RWPE2 (cell line): ENCODE data around the gene SH3PXD2A.
A peak's percentile ranks its signal among the peaks of the same experiment; 100 is the strongest.

ENCODE experiments used
- ATAC-seq: fragments of 200-7000 bp; cut with Tn5 transposase; 3 replicates; pipeline ENCODE4 v1.9.1; 2021; ENCODE audit warnings: low read depth
- DNase-seq: peaks from one replicate; pipeline ENCODE4 v3.0.0-alpha.2; 2020; ENCODE audit warnings: low spot score
- H3K27ac ChIP-seq: fragments of 450-650 bp; 2 replicates; pipeline ENCODE4 v1.5.1; 2017; ENCODE audit warnings: mild to moderate bottlenecking; ENCODE audit not compliant: poor library complexity, severe bottlenecking
- H3K27me3 ChIP-seq: fragments of 250-450 bp; sonication (Bioruptor Pico); 2 replicates; pipeline ENCODE4 v1.5.1; 2021; ENCODE audit warnings: mild to moderate bottlenecking, moderate library complexity; ENCODE audit not compliant: insufficient read depth, poor library complexity, severe bottlenecking
- H3K36me3 ChIP-seq: fragments of 250-450 bp; sonication (Bioruptor Pico); 2 replicates; pipeline ENCODE4 v1.5.1; 2020; ENCODE audit warnings: low read depth, mild to moderate bottlenecking, moderate library complexity
- H3K4me1 ChIP-seq: fragments of 250-450 bp; sonication (Bioruptor Pico); 2 replicates; pipeline ENCODE4 v1.5.1; 2021; ENCODE audit warnings: mild to moderate bottlenecking, moderate library complexity; ENCODE audit not compliant: insufficient read depth, poor library complexity, severe bottlenecking
- H3K4me3 ChIP-seq: fragments of 250-450 bp; sonication (Bioruptor Pico); 2 replicates; pipeline ENCODE4 v1.5.1; 2021; ENCODE audit warnings: mild to moderate bottlenecking, moderate library complexity; ENCODE audit not compliant: severe bottlenecking
- H3K9me3 ChIP-seq: fragments of 250-450 bp; sonication (Bioruptor Pico); 2 replicates; pipeline ENCODE4 v1.5.1; 2021; ENCODE audit warnings: mild to moderate bottlenecking, moderate library complexity; ENCODE audit not compliant: severe bottlenecking
- TF ChIP-seq, protein P1 (sequence below): fragments of 450-650 bp; IDR thresholded peaks from one replicate; pipeline ENCODE4 v1.5.1; 2017; ENCODE audit warnings: mild to moderate bottlenecking, moderate library complexity; ENCODE audit not compliant: poor library complexity, severe bottlenecking

Gene SH3PXD2A

GRCh38 chr10:103605359-103606096, 249.8 kb downstream of the SH3PXD2A start:
- Histone ChIP-seq H3K4me3 (no peak overlapping the region), H3K27ac (no peak overlapping the region), H3K9me3 (no peaks in the 10 kb centered on the region), H3K27me3 (no peaks in the 10 kb centered on the region), H3K36me3 (peaks cover 49% of the 10 kb centered on the region), H3K4me1 (no peaks in the 10 kb centered on the region)
- peak; percentile 15; the same call in 1 of the 3 replicates for ATAC-seq
- TF ChIP-seq, protein P1, sequence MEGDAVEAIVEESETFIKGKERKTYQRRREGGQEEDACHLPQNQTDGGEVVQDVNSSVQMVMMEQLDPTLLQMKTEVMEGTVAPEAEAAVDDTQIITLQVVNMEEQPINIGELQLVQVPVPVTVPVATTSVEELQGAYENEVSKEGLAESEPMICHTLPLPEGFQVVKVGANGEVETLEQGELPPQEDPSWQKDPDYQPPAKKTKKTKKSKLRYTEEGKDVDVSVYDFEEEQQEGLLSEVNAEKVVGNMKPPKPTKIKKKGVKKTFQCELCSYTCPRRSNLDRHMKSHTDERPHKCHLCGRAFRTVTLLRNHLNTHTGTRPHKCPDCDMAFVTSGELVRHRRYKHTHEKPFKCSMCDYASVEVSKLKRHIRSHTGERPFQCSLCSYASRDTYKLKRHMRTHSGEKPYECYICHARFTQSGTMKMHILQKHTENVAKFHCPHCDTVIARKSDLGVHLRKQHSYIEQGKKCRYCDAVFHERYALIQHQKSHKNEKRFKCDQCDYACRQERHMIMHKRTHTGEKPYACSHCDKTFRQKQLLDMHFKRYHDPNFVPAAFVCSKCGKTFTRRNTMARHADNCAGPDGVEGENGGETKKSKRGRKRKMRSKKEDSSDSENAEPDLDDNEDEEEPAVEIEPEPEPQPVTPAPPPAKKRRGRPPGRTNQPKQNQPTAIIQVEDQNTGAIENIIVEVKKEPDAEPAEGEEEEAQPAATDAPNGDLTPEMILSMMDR, result peak; percentile 68
- no peak for DNase-seq

DNA sequence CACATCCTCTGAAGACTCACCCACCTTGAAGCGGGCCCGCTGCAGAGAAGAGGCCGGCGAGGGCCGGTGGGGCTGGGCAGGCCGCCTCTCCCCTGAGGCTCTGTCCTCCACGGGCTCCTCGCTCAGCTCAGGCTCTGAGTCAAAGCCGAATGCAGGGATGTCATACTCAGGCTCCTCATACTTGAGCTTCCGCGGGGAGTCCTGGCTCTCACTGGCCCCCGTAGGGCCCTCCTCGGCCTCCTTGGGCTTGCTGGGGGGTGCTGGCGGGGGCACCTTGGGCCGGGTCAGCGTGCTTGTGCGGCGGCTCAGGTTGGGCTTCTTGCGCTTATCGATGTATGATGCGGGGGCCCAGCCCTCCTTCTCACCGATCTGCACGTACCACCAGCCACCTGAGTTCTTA, 252.0 kb downstream of the SH3PXD2A start:
- Histone ChIP-seq H3K27ac (no peak overlapping the region), H3K36me3 (peaks cover 38% of the 10 kb centered on the region), H3K4me1 (no peaks in the 10 kb centered on the region), H3K4me3 (no peak overlapping the region), H3K27me3 (no peaks in the 10 kb centered on the region), H3K9me3 (no peaks in the 10 kb centered on the region)
- DNase-seq (no peak), ATAC-seq (no peak)
- TF ChIP-seq, protein P1, result no peak

DNA sequence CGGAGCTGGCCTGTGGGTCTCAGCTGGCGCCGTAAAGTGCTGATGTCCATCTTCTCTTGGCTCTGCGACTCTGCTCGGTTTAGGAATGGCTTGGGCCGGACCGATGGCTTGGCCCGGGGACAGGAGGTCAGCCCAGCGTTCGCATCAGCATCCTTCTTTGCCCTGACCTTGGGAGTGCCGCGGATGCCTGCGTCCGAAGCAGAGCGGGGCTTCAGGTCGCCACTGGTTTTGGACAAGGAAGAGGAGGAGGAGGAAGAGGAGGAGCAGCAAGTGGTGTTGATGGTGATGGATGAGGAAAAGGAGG, 252.6 kb downstream of the SH3PXD2A start:
- no peak for DNase-seq
- Histone ChIP-seq H3K4me1 (no peaks in the 10 kb centered on the region), H3K9me3 (no peaks in the 10 kb centered on the region), H3K36me3 (peaks cover 38% of the 10 kb centered on the region), H3K4me3 (no peak overlapping the region), H3K27me3 (no peaks in the 10 kb centered on the region), H3K27ac (no peak overlapping the region)
- no peak for ATAC-seq
- TF ChIP-seq, protein P1, result no peak

DNA sequence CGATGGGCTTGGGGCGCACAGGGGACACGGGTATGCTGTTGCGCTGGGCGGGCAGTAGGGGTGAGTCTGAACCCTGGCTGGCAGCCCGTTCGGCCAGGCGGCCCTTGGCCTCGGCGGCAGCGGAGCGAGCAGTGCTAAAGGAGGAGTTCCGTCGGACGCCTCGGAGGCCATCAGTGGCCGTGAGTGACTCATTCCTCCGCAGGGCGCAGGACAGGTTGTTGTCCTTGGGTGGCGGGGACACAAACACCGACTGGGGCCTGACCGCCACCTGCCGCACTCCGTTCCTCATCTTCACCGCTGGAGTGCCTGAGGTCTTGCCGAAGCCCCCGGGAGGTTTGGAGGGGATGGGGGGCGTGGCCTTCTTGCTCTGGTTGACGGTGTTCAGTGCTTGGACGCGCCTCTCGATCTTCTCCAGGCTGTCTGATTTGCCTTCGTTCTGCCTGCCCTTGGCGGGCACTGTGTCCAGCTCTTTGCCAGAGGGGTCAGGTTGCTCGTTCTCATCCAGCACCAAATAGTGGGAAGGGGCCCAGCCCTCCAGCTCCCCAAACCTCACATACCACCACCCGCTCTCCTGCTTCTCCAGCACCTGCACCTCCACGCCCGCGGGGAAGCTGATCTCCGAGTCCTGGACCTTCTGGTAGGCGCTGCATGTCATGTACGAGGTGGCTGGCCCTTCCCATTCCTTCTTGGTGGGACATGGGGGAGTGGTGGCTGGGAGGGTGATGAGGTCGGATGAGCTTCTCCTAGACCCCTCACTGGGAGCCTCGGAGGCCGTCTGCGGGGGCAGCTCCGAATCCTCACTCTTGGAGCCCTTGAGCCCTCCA, 253.1 kb downstream of the SH3PXD2A start:
- Histone ChIP-seq H3K9me3 (no peaks in the 10 kb centered on the region), H3K27me3 (no peaks in the 10 kb centered on the region), H3K4me1 (no peaks in the 10 kb centered on the region), H3K36me3 (peaks cover 38% of the 10 kb centered on the region), H3K27ac (no peak overlapping the region), H3K4me3 (no peak overlapping the region)
- TF ChIP-seq, protein P1, result no peak
- ATAC-seq (no peak), DNase-seq (no peak)
